Measurements from ENCODE around the gene ROBO2. TPM values are rescaled to one million over a fixed set of nuclear protein-coding genes. Genes with fewer than 3 reads are reported as not detected.

ROBO2 gene
- total RNA-seq, 1 donor from 2014 or later: 3.9 TPM

DNA sequence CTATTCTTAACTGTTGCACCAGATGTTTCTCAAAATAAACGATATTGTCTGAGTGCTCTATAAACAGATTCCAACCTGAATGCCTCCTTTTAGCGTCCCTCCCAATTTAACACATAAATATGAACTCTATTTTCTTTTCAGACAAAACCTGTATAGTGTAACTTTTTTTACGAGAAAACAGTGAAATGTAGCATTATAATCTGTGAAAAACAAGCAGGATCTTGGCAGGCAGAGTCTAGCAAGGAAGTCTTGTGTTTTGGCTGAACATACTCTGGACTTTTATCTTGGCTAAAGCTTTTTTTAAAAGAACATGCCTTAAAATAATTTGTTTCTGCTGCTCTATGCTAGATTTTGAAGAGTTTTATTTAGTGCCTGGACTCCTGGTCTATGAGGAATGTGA, 150.5 kb downstream of the ROBO2 start:
- TF ChIP-seq, protein P1, sequence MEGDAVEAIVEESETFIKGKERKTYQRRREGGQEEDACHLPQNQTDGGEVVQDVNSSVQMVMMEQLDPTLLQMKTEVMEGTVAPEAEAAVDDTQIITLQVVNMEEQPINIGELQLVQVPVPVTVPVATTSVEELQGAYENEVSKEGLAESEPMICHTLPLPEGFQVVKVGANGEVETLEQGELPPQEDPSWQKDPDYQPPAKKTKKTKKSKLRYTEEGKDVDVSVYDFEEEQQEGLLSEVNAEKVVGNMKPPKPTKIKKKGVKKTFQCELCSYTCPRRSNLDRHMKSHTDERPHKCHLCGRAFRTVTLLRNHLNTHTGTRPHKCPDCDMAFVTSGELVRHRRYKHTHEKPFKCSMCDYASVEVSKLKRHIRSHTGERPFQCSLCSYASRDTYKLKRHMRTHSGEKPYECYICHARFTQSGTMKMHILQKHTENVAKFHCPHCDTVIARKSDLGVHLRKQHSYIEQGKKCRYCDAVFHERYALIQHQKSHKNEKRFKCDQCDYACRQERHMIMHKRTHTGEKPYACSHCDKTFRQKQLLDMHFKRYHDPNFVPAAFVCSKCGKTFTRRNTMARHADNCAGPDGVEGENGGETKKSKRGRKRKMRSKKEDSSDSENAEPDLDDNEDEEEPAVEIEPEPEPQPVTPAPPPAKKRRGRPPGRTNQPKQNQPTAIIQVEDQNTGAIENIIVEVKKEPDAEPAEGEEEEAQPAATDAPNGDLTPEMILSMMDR (IDR thresholded peaks at IDR 0.05; ENCODE audit: insufficient read depth, low read length, poor library complexity, severe bottlenecking): no peak
- Histone ChIP-seq H3K4me3 (ENCODE audit: low read depth, low read length) (no peak overlapping the region), H3K27me3 (ENCODE audit: control insufficient read depth, insufficient read depth, low read length) (no peaks in the 10 kb centered on the region), H3K36me3 (ENCODE audit: control insufficient read depth, insufficient read depth, low read length) (no peaks in the 10 kb centered on the region)
- DNase-seq (ENCODE audit: low read depth): no peak

DNA sequence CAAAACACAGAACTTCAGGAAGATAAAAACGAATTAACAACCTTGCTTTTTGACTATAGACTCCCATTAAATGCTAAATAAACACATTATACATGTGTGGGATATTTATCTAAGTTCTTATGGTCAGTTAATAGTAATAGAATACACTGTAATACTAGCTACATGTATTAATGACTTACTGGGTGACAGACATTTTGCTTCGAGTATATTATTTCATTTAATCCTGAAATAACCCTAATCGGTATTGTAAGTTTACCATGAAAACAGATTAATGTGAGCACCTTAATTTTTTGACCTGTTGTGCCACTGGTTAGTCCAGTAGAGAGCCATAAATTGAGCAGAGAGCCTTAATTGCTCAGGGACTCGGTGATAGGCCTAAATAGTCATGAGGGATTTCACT, 151.1 kb downstream of the ROBO2 start:
- DNase-seq (ENCODE audit: low read depth): no peak
- Histone ChIP-seq H3K27me3 (ENCODE audit: control insufficient read depth, insufficient read depth, low read length) (no peaks in the 10 kb centered on the region), H3K36me3 (ENCODE audit: control insufficient read depth, insufficient read depth, low read length) (no peaks in the 10 kb centered on the region), H3K4me3 (ENCODE audit: low read depth, low read length) (no peak overlapping the region)
- TF ChIP-seq, protein P1 (IDR thresholded peaks at IDR 0.05; ENCODE audit: insufficient read depth, low read length, poor library complexity, severe bottlenecking): no peak

DNA sequence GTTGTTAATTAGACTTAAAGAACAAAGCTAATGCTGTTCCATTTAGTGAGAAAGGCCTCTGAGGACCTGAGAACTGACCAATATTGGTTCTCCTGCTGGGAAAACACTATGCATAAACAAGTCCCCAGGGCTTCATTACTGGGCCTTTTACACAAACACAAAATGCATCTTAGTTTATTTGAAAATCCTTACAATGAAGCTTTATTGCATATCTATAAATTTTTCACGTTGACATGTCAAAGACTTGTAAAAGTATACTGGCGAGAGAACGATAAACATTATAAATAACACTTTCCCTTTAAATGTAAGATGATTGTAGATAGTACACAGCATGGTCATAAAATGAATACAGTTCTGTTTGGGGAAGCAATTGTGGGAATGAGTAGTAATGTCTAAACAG, 151.7 kb downstream of the ROBO2 start:
- H3K27me3 ChIP-seq (ENCODE audit: control insufficient read depth, insufficient read depth, low read length): no peaks in the 10 kb centered on the region
- TF ChIP-seq, protein P1 (IDR thresholded peaks at IDR 0.05; ENCODE audit: insufficient read depth, low read length, poor library complexity, severe bottlenecking): no peak
- H3K4me3 ChIP-seq (ENCODE audit: low read depth, low read length): no peak overlapping the region
- H3K36me3 ChIP-seq (ENCODE audit: control insufficient read depth, insufficient read depth, low read length): no peaks in the 10 kb centered on the region
- no peak for DNase-seq (ENCODE audit: low read depth)

DNA sequence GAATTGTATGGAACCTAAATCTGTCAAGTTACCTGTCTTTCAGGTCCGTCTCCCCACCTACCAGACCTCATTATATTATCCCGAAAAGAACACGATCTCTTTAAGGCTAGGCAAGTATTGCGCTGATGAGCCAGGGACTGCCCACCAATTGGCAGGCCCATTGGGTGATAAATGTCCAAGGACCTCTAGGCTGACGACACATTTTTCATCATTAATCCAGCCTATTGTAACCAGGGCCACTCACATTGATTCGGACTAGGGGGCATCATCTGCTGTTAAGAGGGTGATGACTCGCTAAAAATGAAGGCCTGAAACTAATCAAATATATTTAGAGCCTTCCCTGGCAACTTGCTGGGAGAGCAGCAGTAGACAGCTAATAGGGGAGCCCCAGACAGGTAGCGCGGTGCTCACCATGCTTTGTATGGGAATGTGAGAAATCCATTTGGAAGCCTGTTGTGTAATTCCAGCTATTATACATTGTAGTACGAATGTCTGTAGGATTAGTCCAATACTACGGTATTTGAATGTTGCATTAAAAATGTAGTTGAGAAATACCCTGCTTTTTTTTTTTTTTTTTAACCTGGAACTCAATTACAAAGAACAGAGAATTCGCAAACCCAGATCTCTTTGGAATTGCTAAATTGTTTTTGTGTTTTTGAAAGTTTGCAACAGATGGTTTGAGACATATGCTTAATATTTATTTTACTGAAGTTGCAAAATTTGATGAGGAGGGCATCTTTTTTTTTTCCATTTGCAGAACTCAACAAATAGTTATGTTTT, 156.1 kb downstream of the ROBO2 start:
- no peak for DNase-seq (ENCODE audit: low read depth)
- no peaks in the 10 kb centered on the region for H3K27me3 ChIP-seq (ENCODE audit: control insufficient read depth, insufficient read depth, low read length)
- TF ChIP-seq, protein P1 (IDR thresholded peaks at IDR 0.05; ENCODE audit: insufficient read depth, low read length, poor library complexity, severe bottlenecking): no peak

DNA sequence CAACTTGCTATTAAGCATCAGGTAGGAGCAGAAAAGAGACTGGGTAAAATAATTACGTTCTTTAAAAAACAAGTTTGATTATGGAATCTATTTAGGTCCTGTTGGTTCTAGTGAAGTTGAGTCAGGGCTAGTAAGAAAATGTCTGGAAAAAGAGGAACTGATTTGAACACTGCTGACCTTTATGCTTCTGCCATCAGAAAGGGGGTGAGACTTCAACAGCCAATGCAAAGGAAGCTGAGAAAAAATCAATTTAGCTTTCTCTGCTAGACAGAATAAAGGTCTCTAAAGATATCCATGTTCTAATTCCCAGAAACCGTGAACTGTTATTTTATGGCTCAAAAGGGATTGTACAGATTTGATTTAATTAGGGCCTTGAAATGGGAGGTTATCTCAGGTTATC, 157.5 kb downstream of the ROBO2 start:
- TF ChIP-seq, protein P1 (IDR thresholded peaks at IDR 0.05; ENCODE audit: insufficient read depth, low read length, poor library complexity, severe bottlenecking): no peak
- H3K4me3 ChIP-seq (ENCODE audit: low read depth, low read length): no peak overlapping the region
- H3K27me3 ChIP-seq (ENCODE audit: control insufficient read depth, insufficient read depth, low read length): no peaks in the 10 kb centered on the region
- DNase-seq (ENCODE audit: low read depth): no peak
- no peaks in the 10 kb centered on the region for H3K36me3 ChIP-seq (ENCODE audit: control insufficient read depth, insufficient read depth, low read length)

More for the DNA sequence above, 156.1 kb downstream of the ROBO2 start:
- Histone ChIP-seq H3K4me3 (ENCODE audit: low read depth, low read length) (no peak overlapping the region), H3K36me3 (ENCODE audit: control insufficient read depth, insufficient read depth, low read length) (no peaks in the 10 kb centered on the region)

DNA sequence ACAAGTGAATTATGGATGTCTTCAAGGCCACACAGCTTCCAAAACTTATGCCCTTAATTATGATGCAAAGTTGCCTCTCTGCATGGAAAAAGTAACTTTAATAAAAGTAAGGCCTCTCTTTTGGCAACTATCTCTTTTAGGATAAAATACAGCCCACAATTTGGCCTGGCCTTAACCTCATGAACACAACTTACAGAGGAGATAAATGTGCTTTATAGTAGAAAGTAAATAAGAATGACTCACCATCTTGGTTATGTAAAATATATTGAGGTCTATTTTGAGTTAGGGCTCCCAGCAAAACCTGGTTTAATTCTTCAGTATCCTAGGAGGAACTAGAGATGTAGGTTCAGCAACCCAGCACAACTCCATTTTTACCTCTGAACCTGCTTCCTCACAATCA, 164.0 kb downstream of the ROBO2 start:
- H3K27me3 ChIP-seq (ENCODE audit: control insufficient read depth, insufficient read depth, low read length): no peaks in the 10 kb centered on the region
- H3K36me3 ChIP-seq (ENCODE audit: control insufficient read depth, insufficient read depth, low read length): no peaks in the 10 kb centered on the region
- H3K4me3 ChIP-seq (ENCODE audit: low read depth, low read length): no peak overlapping the region
- DNase-seq (ENCODE audit: low read depth): no peak
- TF ChIP-seq, protein P1 (IDR thresholded peaks at IDR 0.05; ENCODE audit: insufficient read depth, low read length, poor library complexity, severe bottlenecking): no peak
